IPS-18c (cell line): ENCODE data around the gene MTCH2.
"Not testable (repeated sequence)": the region's sequence is repeated elsewhere in the genome, so short reads cannot be mapped to it uniquely, and the experiment has no call there.

ENCODE experiments used
- H3K4me3 ChIP-seq: 2 replicates; pipeline ENCODE4 v1.7.0; 2013; ENCODE audit warnings: low read depth, mild to moderate bottlenecking, low read length, moderate library complexity; ENCODE audit not compliant: insufficient read depth
- H3K9me3 ChIP-seq: one replicate; pipeline ENCODE4 v1.6.1; 2013; ENCODE audit warnings: mild to moderate bottlenecking, low read length, moderate library complexity; ENCODE audit not compliant: control insufficient read depth, insufficient read depth

MTCH2 gene

GRCh38 chr11:47649276-47649675 lies 6.9 kb upstream of the MTCH2 start:
- Histone ChIP-seq H3K4me3 (no peak overlapping the region), H3K9me3 (peaks cover 2% of the 10 kb centered on the region)

- H3K9me3 ChIP-seq: no peaks in the 10 kb centered on the region
- no peak overlapping the region for H3K4me3 ChIP-seq
These were observed 3.7 kb upstream of the MTCH2 start for GRCh38 chr11:47646019-47646418.

- Histone ChIP-seq H3K4me3 (no peak overlapping the region), H3K9me3 (no peaks in the 10 kb centered on the region)
These were observed 3.1 kb upstream of the MTCH2 start for GRCh38 chr11:47645500-47645899.

GRCh38 chr11:47641600-47642098 lies 710 bp downstream of the MTCH2 start:
- peak overlapping the region; percentile 98 for H3K4me3 ChIP-seq
- H3K9me3 ChIP-seq: no peaks in the 10 kb centered on the region

GRCh38 chr11:47640506-47640905 lies 1.9 kb downstream of the MTCH2 start:
- H3K9me3 ChIP-seq, H3K4me3 ChIP-seq: not testable (repeated sequence)

- not testable (repeated sequence) for H3K9me3 ChIP-seq, H3K4me3 ChIP-seq
These were observed 6.0 kb downstream of the MTCH2 start for GRCh38 chr11:47636331-47636730.

GRCh38 chr11:47631473-47631872 lies 10.9 kb downstream of the MTCH2 start:
- Histone ChIP-seq H3K4me3 (no peak overlapping the region), H3K9me3 (no peaks in the 10 kb centered on the region)

- Histone ChIP-seq H3K4me3 (no peak overlapping the region), H3K9me3 (no peaks in the 10 kb centered on the region)
These were observed 14.3 kb downstream of the MTCH2 start for GRCh38 chr11:47628026-47628425.

GRCh38 chr11:47626234-47626633 lies 16.1 kb downstream of the MTCH2 start:
- no peaks in the 10 kb centered on the region for H3K9me3 ChIP-seq
- no peak overlapping the region for H3K4me3 ChIP-seq

DNA sequence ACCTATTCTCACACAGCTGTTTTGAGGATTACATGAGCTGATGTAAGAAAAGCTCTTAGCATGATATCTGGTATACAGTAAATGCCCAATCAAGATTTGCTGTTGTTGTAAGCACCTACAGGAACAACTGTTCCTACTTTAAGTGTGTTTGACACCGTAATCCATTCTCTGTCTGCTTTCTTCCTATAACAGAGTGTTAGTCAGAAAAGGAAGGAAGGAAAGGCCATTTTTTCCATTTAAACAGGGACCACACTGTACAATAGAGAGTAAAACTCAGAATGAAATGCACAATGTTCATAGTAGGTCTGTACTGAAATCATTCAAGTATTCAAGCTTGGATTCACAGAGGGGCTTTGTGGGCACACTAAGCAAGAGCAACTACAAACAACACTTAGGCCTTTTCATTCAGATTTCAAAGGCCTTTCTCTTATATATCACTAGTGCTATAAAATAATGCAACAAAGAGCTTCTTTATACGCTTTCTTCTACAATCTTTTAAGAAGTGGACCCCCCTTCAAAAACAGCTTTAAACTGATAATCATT lies 21.5 kb downstream of the MTCH2 start:
- Histone ChIP-seq H3K9me3 (no peaks in the 10 kb centered on the region), H3K4me3 (no peak overlapping the region)

GRCh38 chr11:47617417-47617809 lies 24.9 kb downstream of the MTCH2 start:
- H3K4me3 ChIP-seq: no peak overlapping the region
- no peaks in the 10 kb centered on the region for H3K9me3 ChIP-seq

DNA sequence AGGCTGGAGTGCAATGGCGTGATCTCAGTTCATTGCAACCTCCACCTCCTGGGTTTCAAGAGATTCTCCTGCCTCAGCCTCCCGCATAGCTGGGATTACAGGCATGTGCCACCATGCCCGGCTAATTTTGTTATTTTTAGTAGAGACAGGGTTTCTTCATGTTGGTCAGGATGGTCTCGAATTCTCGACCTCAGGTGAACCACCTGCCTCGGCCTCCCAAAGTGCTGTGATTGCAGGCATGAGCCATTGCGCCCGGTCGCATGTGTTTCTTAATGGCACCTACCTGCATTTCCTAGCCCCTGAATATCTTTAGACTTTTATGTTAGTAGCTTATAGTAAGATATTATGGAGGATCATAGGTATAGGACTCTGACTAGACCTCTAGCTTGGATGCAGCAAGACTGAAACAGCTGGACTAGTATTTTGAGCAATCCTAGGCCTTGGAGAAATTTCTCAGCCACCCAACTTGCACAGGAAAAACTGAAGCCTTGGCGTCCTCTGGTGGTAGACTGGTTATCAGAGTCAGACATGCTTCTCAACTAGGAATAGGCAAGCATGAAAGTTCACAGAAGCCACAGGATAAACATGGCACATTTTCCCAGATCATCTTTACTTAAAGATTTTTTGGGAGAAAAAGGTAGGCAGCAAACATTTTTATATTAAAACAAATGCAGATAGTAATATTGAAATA lies 25.5 kb downstream of the MTCH2 start:
- Histone ChIP-seq H3K4me3 (no peak overlapping the region), H3K9me3 (no peaks in the 10 kb centered on the region)

GRCh38 chr11:47615249-47615648 lies 27.1 kb downstream of the MTCH2 start:
- H3K4me3 ChIP-seq: no peak overlapping the region
- H3K9me3 ChIP-seq: no peaks in the 10 kb centered on the region

DNA sequence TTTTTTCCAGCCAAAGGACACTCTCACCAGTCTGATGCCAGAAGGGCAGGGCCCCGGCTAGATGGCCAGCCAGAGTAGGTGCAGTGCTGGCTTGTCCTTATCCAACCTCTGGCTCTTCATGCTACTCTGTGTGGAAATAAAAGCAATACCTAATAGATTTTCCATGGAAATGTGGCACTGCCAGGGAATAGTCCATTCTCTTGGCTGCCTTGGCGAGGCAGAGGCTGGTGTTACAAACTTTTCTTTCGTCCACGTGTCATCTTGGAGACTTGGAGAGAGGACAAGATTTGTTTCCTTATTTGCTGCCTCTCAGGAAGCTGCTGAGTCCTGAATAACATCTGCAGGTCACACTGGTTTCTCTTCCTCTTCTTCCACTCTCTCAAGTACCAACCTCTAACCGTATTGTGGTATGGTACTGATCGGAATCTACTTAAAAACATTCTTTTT lies 31.0 kb downstream of the MTCH2 start:
- H3K4me3 ChIP-seq: no peak overlapping the region
- no peaks in the 10 kb centered on the region for H3K9me3 ChIP-seq

DNA sequence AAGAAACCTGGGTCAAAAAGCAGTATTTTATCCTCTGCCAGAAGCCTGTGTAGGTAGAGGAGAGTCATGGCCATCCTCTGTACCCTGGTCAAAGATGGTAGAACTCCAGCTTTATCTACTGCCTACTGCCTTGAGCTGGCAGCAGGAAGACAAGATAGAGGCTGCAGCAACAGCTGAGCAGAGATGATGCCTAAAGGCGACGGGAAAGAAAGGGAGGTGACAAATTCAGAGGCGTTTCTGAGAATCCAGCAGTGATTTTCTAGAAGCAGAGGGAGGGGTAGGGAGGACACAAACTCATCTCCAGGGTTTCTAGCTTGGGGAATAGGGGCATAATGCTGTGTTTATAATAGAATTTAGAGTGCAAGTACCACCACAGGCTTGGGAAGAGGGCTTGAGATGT lies 32.7 kb downstream of the MTCH2 start:
- no peak overlapping the region for H3K4me3 ChIP-seq
- no peaks in the 10 kb centered on the region for H3K9me3 ChIP-seq

- Histone ChIP-seq H3K9me3 (no peaks in the 10 kb centered on the region), H3K4me3 (no peak overlapping the region)
These were observed 35.0 kb downstream of the MTCH2 start for GRCh38 chr11:47607380-47607779.

- H3K9me3 ChIP-seq: no peaks in the 10 kb centered on the region
- H3K4me3 ChIP-seq: no peak overlapping the region
These were observed 35.6 kb downstream of the MTCH2 start for GRCh38 chr11:47606731-47607130.

DNA sequence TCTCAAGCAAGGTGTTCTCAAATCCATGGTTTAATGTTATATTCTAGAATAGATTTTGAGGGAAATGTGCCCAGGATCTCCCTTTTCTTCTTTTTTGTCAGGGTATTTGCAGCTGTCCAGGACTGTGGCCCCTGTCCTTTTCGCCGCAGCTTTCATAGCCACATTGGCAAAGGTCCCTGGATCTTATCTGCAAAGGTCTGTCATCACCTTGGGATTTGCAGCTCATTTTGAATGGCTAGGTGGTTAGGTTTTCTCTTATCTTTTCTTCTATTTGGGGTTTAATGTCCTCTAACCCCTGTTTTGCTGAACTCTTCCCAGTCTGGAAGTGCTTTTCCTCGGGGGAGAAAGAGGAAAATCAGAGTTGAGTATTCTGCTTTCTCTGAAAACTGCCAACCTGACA lies 36.4 kb downstream of the MTCH2 start:
- no peak overlapping the region for H3K4me3 ChIP-seq
- no peaks in the 10 kb centered on the region for H3K9me3 ChIP-seq

GRCh38 chr11:47603295-47603694 lies 39.1 kb downstream of the MTCH2 start:
- Histone ChIP-seq H3K4me3 (no peak overlapping the region), H3K9me3 (no peaks in the 10 kb centered on the region)
